Adrenal gland (tissue), 5 donors: ENCODE results near the gene ARPC5L.
"Not testable (repeated sequence)": the region's sequence is repeated elsewhere in the genome, so short reads cannot be mapped to it uniquely, and the experiment has no call there.

Source experiments
- POLR2A ChIP-seq, 2 donors: fragments of 450-650 bp; IDR thresholded peaks; one replicate each; pipeline ENCODE4 v1.6.1; 2017; ENCODE audit warnings: antibody characterized with exemption in 2 of 2, mild to moderate bottlenecking in 2 of 2, moderate library complexity in 1 of 2
- TF ChIP-seq, protein P1 (sequence below), 6 experiments: fragments of 450-650 bp in 4 of 6; fragments of 200-600 bp in 2 of 6; sonication (generic) in 1 of 6; IDR thresholded peaks; 1 replicate in 5 of 6; 2 replicates in 1 of 6; pipeline versions ENCODE4 v1.5.1 to v1.8.0; 2016 to 2021; ENCODE audit warnings: antibody characterized with exemption in 6 of 6, mild to moderate bottlenecking in 2 of 6, moderate library complexity in 1 of 6
- donor health status: DM: no; HTN: no; CAD: no.

DNA sequence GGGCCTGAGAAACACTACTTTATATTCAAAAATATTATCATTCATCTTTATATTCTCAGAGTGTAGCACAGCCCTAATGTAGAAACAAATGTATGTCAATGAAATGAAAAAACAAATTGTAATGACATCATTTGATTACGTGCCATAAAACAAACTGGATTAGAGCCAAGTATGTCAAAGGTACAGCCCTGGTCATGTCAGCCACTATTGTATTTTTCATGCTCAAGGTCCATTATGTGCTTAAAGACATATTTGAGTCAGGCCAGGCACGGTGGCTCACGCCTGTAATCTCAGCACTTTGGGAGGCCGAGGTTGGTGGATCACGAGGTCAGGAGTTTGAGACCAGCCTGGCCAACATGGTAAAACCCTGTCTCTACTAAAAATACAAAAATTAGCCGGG lies 58.5 kb downstream of the ARPC5L start:
- TF ChIP-seq, protein P1, sequence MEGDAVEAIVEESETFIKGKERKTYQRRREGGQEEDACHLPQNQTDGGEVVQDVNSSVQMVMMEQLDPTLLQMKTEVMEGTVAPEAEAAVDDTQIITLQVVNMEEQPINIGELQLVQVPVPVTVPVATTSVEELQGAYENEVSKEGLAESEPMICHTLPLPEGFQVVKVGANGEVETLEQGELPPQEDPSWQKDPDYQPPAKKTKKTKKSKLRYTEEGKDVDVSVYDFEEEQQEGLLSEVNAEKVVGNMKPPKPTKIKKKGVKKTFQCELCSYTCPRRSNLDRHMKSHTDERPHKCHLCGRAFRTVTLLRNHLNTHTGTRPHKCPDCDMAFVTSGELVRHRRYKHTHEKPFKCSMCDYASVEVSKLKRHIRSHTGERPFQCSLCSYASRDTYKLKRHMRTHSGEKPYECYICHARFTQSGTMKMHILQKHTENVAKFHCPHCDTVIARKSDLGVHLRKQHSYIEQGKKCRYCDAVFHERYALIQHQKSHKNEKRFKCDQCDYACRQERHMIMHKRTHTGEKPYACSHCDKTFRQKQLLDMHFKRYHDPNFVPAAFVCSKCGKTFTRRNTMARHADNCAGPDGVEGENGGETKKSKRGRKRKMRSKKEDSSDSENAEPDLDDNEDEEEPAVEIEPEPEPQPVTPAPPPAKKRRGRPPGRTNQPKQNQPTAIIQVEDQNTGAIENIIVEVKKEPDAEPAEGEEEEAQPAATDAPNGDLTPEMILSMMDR (IDR thresholded peaks at IDR 0.05): not testable (repeated sequence)
- not testable (repeated sequence) for TF ChIP-seq POLR2A (IDR thresholded peaks at IDR 0.05)
